PC-3 (cell line): ENCODE measurements around the gene BEST2. TPM values are rescaled to one million over a fixed set of nuclear protein-coding genes. Genes with fewer than 3 reads are reported as not detected.

Source experiments
- ATAC-seq: fragments of 200-7000 bp; cut with Tn5 transposase; 2 replicates; pipeline ENCODE4 v1.9.1; 2020; ENCODE audit warnings: mild to moderate bottlenecking, moderate library complexity
- BruUV-seq: library from RNA; stranded (reverse); fragments of 400-500 nt; replicated peaks from 2 replicates; lab custom pipeline; 2021; lab: Mats Ljungman, UMichigan
- CTCF ChIA-PET: fragments of 300-600 bp; sonication (Branson Sonifier 250); formaldehyde crosslinking; loops from one replicate; lab custom pipeline; 2022; ENCODE audit warnings: antibody characterized with exemption; lab: Charles Lee
- POLR2A ChIA-PET: fragments of 300-600 bp; sonication (Branson Sonifier 250); formaldehyde crosslinking; loops from one replicate; lab custom pipeline; 2022; ENCODE audit warnings: antibody characterized with exemption; ENCODE audit not compliant: unreplicated experiment; lab: Charles Lee
- DNase-seq: peaks from one replicate; pipeline ENCODE4 v3.0.0-alpha.2; 2015
- H2AFZ ChIP-seq: fragments of 300-600 bp; sonication (generic); 2 replicates; pipeline ENCODE4 v1.6.0; 2016; ENCODE audit warnings: antibody characterized with exemption, low read length
- H3F3A ChIP-seq: fragments of 300-600 bp; sonication (generic); one replicate; pipeline ENCODE4 v1.6.0; 2017; ENCODE audit warnings: antibody characterized with exemption, low read length, control low read depth, mild to moderate bottlenecking; ENCODE audit not compliant: unreplicated experiment
- H3K27ac ChIP-seq: fragments of 300-600 bp; sonication (generic); 2 replicates; pipeline ENCODE4 v1.5.1; 2016; ENCODE audit warnings: mild to moderate bottlenecking, low read length
- H3K27me3 ChIP-seq: fragments of 300-600 bp; sonication (generic); 2 replicates; pipeline ENCODE4 v1.6.1; 2016; ENCODE audit warnings: low read length, mixed read lengths
- H3K36me3 ChIP-seq: fragments of 300-600 bp; sonication (generic); 2 replicates; pipeline ENCODE4 v1.6.1; 2016; ENCODE audit warnings: low read depth, mixed run types, low read length, mixed read lengths
- H3K4me1 ChIP-seq: fragments of 300-600 bp; sonication (generic); 2 replicates; pipeline ENCODE4 v1.5.1; 2016; ENCODE audit warnings: low read length; ENCODE audit not compliant: insufficient read depth
- H3K4me2 ChIP-seq: fragments of 300-600 bp; sonication (generic); 2 replicates; pipeline ENCODE4 v1.6.0; 2016; ENCODE audit warnings: low read length
- H3K4me3 ChIP-seq: fragments of 300-600 bp; sonication (generic); 2 replicates; pipeline ENCODE4 v1.5.1; 2016; ENCODE audit warnings: mild to moderate bottlenecking, low read length, mixed read lengths
- H3K79me2 ChIP-seq: fragments of 300-600 bp; sonication (generic); 2 replicates; pipeline ENCODE4 v1.6.1; 2017; ENCODE audit warnings: low read length, mixed read lengths
- H3K9ac ChIP-seq: fragments of 300-600 bp; sonication (generic); 2 replicates; pipeline ENCODE4 v1.6.0; 2016; ENCODE audit warnings: mild to moderate bottlenecking, low read length
- H3K9me2 ChIP-seq: fragments of 300-600 bp; sonication (generic); replicated peaks from 2 replicates; pipeline ENCODE4 v1.6.1; 2016; ENCODE audit warnings: mixed run types, low read length, mixed read lengths
- H3K9me3 ChIP-seq: fragments of 300-600 bp; sonication (generic); 2 replicates; pipeline ENCODE4 v1.6.1; 2016; ENCODE audit warnings: low read length, mixed read lengths
- H4K20me1 ChIP-seq: fragments of 300-600 bp; sonication (generic); 2 replicates; pipeline ENCODE4 v1.6.1; 2016; ENCODE audit warnings: low read length, mixed read lengths
- EZH2 ChIP-seq: fragments of 300-600 bp; sonication (generic); IDR thresholded peaks from one replicate; pipeline ENCODE4 v1.6.1; 2017; ENCODE audit warnings: antibody characterized with exemption, mild to moderate bottlenecking, low read length; ENCODE audit not compliant: unreplicated experiment
- EZH2phosphoT487 ChIP-seq: fragments of 300-600 bp; sonication (generic); IDR thresholded peaks from 2 replicates; pipeline ENCODE4 v1.6.1; 2018; ENCODE audit warnings: mild to moderate bottlenecking, antibody characterized with exemption, low read length, borderline replicate concordance
- intact Hi-C: fragments of 100-400 bp; cut with micrococcal nuclease; formaldehyde crosslinking; loops from 2 replicates; pipeline ENCODE4 v1.9.0; 2023
- total RNA-seq: library from RNA; depleted of rRNA; stranded (reverse); fragments of >200 nt; gene quantifications from 2 replicates; pipeline ENCODE4 v1.2.3, GENCODE V29; 2014
- TF ChIP-seq, protein P1 (sequence below): fragments of 300-600 bp; sonication (generic); conservative IDR thresholded peaks from 2 replicates; pipeline ENCODE4 v1.5.1; 2017; ENCODE audit warnings: antibody characterized with exemption, low read depth, mild to moderate bottlenecking, low read length

BEST2 gene
- total RNA-seq, 1 experiment from 2014 or later: 0.07 TPM

DNA sequence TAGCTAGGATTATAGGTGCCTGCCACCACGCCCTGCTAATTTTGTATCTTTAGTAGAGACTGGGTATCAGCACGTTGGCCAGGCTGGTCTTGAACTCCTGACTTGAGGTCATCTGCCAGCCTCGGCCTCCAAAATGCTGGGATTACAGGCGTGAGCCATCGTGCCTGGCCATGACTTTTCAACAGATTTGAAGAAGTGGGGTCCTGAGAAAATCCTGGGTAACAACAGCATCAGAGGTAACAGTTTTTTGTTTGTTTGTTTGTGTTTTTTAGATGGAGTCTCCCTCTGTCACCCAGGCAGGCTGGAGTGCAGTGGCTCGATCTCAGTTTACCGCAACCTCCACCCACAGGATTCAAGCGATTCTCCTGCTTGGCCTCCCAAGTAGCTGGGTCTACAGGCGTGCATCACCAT lies 43.4 kb downstream of the BEST2 start:
- no peak overlapping the region for H3K4me3 ChIP-seq
- peaks cover 26% of the 10 kb centered on the region for H3K4me1 ChIP-seq
- CTCF ChIA-PET: no interaction called here
- H3K79me2 ChIP-seq: peaks cover 27% of the 10 kb centered on the region
- DNase-seq: no peak
- BruUV-seq: no TSS peak
- TF ChIP-seq EZH2phosphoT487: no peak
- TF ChIP-seq EZH2: no peak
- TF ChIP-seq, protein P1, sequence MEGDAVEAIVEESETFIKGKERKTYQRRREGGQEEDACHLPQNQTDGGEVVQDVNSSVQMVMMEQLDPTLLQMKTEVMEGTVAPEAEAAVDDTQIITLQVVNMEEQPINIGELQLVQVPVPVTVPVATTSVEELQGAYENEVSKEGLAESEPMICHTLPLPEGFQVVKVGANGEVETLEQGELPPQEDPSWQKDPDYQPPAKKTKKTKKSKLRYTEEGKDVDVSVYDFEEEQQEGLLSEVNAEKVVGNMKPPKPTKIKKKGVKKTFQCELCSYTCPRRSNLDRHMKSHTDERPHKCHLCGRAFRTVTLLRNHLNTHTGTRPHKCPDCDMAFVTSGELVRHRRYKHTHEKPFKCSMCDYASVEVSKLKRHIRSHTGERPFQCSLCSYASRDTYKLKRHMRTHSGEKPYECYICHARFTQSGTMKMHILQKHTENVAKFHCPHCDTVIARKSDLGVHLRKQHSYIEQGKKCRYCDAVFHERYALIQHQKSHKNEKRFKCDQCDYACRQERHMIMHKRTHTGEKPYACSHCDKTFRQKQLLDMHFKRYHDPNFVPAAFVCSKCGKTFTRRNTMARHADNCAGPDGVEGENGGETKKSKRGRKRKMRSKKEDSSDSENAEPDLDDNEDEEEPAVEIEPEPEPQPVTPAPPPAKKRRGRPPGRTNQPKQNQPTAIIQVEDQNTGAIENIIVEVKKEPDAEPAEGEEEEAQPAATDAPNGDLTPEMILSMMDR: no peak
- no peaks in the 10 kb centered on the region for H3K27me3 ChIP-seq
- POLR2A ChIA-PET: interaction anchor here (0.6 kb wide), 1 partner anchor 82 kb away, joined by 5 read pairs; no protein-coding TSS in a partner anchor
- H3F3A ChIP-seq: peaks cover 12% of the 10 kb centered on the region
- H3K9me3 ChIP-seq: no peaks in the 10 kb centered on the region
- no peak overlapping the region for H2AFZ ChIP-seq
- intact Hi-C loops: no loop called here
- no peak overlapping the region for H3K4me2 ChIP-seq
- no peak overlapping the region for H3K27ac ChIP-seq
- no peak for ATAC-seq
- H4K20me1 ChIP-seq: peaks cover 16% of the 10 kb centered on the region
- no peak overlapping the region for H3K9ac ChIP-seq
- H3K36me3 ChIP-seq: peaks cover 8% of the 10 kb centered on the region
- H3K9me2 ChIP-seq: no peaks in the 10 kb centered on the region

DNA sequence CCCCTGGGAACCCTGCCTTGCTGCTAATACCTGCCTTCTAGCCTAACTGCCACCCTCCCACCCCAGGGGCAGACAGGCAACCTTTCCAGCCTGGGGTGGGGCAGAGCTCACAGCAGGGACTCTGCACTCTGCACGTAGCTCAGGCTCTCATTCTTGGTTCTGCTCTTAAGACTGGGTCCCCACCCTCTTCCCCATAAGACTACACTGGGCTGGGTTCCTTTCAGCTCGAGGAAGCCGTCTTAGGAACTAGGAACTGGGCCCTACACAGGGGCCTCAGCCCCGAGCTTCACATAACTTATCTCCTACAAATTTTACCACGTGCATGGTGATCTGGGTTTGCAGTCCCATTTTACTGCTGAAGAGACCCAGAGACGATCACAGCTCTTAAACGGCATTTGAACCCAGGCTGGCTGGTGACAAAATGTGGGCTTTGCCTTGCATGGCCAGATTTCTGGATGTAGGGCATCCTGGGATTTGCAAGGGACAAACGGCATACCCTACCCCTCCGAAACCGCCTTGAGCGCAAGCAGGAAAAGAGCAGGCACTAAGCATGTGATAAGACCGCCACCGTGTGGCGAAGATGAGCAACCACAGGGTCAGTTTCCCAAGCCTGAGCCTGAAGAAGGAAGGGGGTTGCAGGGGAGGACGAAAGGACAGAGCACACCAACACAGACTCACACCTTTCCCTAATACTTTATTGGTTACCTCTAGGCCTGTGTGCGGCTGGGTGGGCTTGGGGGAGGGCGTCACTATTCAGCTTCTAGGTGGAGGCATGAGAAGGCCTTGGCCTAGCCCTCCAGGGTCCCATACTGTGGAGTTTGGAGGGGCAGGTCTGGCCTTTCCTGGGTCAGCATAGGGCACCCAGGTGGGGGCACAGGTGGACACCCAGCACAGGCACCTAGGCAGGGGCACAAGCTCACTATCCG lies 44.8 kb downstream of the BEST2 start:
- Histone ChIP-seq H3K9ac (no peak overlapping the region), H3K27me3 (no peaks in the 10 kb centered on the region), H3K4me2 (peak overlapping the region; percentile 62), H3K4me1 (peaks cover 23% of the 10 kb centered on the region), H3K36me3 (peaks cover 15% of the 10 kb centered on the region), H4K20me1 (peaks cover 16% of the 10 kb centered on the region), H2AFZ (0 out of 2 replicates have a peak overlapping the region, but pooled peaks have one; percentile 39), H3K79me2 (peaks cover 40% of the 10 kb centered on the region), H3F3A (peaks cover 7% of the 10 kb centered on the region), H3K9me2 (no peaks in the 10 kb centered on the region), H3K27ac (no peak overlapping the region), H3K9me3 (no peaks in the 10 kb centered on the region), H3K4me3 (no peak overlapping the region)
- POLR2A ChIA-PET: interaction anchor here (0.6 kb wide), 1 partner anchor 52 kb away, joined by 3 read pairs; no protein-coding TSS in a partner anchor
- CTCF ChIA-PET: interaction anchor here (0.7 to 1.2 kb wide), 5 partner anchors 18 to 36 kb away, joined by 3 to 12 read pairs (median 4); partner anchors contain the start of gene HOOK2
- BruUV-seq: no TSS peak
- no peak for TF ChIP-seq EZH2
- TF ChIP-seq, protein P1: peak; percentile 98
- intact Hi-C loops: loop anchor here (1.0 kb wide), 2 partner anchors 19 to 36 kb away; no protein-coding TSS in a partner anchor
- DNase-seq (peak; percentile 94), ATAC-seq (peak; percentile 19)
